GM18502 (cell line): ENCODE results near the gene RETN.

Source experiments
- ATAC-seq: cut with Tn5 transposase; IDR thresholded peaks from one replicate; pipeline ENCODE4 v1.9.1; 2021; ENCODE audit warnings: mild to moderate bottlenecking; ENCODE audit not compliant: unreplicated experiment, poor library complexity

The RETN gene

GRCh38 chr19:7668842-7669241, at the start of gene RETN:
RETN (plus strand) TSS chr19:7669049; CDS start chr19:7669327, 278 bp downstream.
- ATAC-seq = no peak

GRCh38 chr19:7619671-7620441, 49.0 kb upstream of the RETN start:
- no peak for ATAC-seq

GRCh38 chr19:7620442-7621412, 48.1 kb upstream of the RETN start:
- ATAC-seq = no peak

GRCh38 chr19:7622933-7623685, 45.7 kb upstream of the RETN start:
- ATAC-seq = no peak

GRCh38 chr19:7623725-7624603, 44.9 kb upstream of the RETN start:
- no peak for ATAC-seq

- ATAC-seq = no peak
Observed at GRCh38 chr19:7624810-7625209, 44.0 kb upstream of the RETN start.

GRCh38 chr19:7625763-7626372, 43.0 kb upstream of the RETN start:
- no peak for ATAC-seq

GRCh38 chr19:7627166-7627565, 41.7 kb upstream of the RETN start:
- ATAC-seq = no peak

- no peak for ATAC-seq
Observed at GRCh38 chr19:7628589-7629311, 40.1 kb upstream of the RETN start.

GRCh38 chr19:7629347-7630054, 39.3 kb upstream of the RETN start, which contains the start of the genes PET100 and XAB2:
PET100 (plus strand) TSS chr19:7629793; CDS start chr19:7629834, 41 bp downstream.
XAB2 (minus strand) TSS chr19:7629545; CDS start chr19:7629527, 18 bp downstream.
- peak; percentile 87 for ATAC-seq

GRCh38 chr19:7631577-7631976, 37.3 kb upstream of the RETN start:
- no peak for ATAC-seq

GRCh38 chr19:7632340-7633203, 36.3 kb upstream of the RETN start:
- no peak for ATAC-seq

- no peak for ATAC-seq
Observed at GRCh38 chr19:7633698-7634097, 35.2 kb upstream of the RETN start, which contains the start of gene PCP2. PCP2 (minus strand) TSS chr19:7633719; CDS start chr19:7633457, 262 bp downstream.

GRCh38 chr19:7635670-7636069, 33.2 kb upstream of the RETN start:
- no peak for ATAC-seq

- ATAC-seq = no peak
Observed at GRCh38 chr19:7636317-7636690, 32.5 kb upstream of the RETN start.

GRCh38 chr19:7636691-7637373, 32.0 kb upstream of the RETN start, which contains the start of gene STXBP2:
STXBP2 (plus strand) TSS chr19:7637110; CDS start chr19:7637150, 40 bp downstream.
- peak; percentile 73 for ATAC-seq
